Thyroid gland (tissue), 4 donors: Measurements from ENCODE around the gene NAT8L.

Experiments
- POLR2A ChIP-seq, 2 donors: fragments of 450-650 bp; IDR thresholded peaks; one replicate each; pipeline ENCODE4 v1.6.1; 2017; ENCODE audit warnings: antibody characterized with exemption in 2 of 2, mild to moderate bottlenecking in 2 of 2, moderate library complexity in 1 of 2
- TF ChIP-seq, protein P1 (sequence below), 6 experiments: fragments of 200-600 bp in 3 of 6; fragments of 450-650 bp in 3 of 6; sonication (generic) in 3 of 6; IDR thresholded peaks; one replicate each; pipeline ENCODE4 v1.5.1; 2016 to 2019; ENCODE audit warnings: antibody characterized with exemption in 6 of 6, mild to moderate bottlenecking in 2 of 6, inconsistent platforms in 1 of 6, moderate library complexity in 1 of 6

DNA sequence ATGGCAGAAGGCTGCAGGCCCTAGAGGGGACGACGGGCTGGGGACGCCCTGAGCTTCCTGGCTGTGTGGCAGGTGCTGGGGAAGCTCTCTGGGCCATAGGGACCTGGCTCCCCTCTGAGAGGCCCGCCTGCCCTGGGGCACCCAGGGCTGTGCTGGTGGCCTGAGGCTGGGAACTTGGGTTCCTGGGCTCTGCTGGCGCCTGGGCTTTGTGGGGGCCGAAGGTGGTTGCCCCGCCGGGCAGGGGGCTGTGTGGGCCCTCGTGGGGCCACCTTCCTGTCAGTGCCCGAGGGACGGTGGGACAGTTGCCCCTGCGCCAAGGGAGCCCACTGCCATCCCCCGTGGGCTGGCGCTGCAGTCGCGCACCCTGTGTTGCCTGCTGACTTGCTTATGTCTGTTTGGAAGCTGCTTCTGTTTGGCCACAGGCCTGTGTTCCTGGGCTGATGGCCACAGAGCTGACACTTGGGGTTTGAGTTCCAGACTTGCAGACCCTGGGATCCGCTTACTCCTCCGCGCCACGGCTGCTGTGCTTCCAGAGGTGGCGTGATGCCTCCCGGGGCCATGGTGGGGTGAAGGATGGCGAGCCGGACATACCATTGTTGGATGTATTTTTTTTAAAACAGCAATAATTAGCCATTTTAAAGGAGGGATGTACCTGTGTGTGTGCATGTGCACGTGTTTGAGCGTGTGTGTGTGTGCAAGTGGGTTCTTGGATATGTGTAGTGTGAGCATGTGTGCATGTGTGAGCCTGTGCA lies 8.5 kb downstream of the NAT8L start:
- TF ChIP-seq, protein P1, sequence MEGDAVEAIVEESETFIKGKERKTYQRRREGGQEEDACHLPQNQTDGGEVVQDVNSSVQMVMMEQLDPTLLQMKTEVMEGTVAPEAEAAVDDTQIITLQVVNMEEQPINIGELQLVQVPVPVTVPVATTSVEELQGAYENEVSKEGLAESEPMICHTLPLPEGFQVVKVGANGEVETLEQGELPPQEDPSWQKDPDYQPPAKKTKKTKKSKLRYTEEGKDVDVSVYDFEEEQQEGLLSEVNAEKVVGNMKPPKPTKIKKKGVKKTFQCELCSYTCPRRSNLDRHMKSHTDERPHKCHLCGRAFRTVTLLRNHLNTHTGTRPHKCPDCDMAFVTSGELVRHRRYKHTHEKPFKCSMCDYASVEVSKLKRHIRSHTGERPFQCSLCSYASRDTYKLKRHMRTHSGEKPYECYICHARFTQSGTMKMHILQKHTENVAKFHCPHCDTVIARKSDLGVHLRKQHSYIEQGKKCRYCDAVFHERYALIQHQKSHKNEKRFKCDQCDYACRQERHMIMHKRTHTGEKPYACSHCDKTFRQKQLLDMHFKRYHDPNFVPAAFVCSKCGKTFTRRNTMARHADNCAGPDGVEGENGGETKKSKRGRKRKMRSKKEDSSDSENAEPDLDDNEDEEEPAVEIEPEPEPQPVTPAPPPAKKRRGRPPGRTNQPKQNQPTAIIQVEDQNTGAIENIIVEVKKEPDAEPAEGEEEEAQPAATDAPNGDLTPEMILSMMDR (IDR thresholded peaks at IDR 0.05), result no peak
- TF ChIP-seq POLR2A (IDR thresholded peaks at IDR 0.05), result no peak
